ENCODE results near the gene HBB. TPM values are rescaled to one million over a fixed set of nuclear protein-coding genes. Genes with fewer than 3 reads are reported as not detected.
"Not testable (repeated sequence)": the region's sequence is repeated elsewhere in the genome, so short reads cannot be mapped to it uniquely, and the experiment has no call there.

The HBB gene
- not detected in 2 replicates for total RNA-seq (2014; rRNA removed; shearing (Covaris generic))

GRCh38 chr11:5226732-5227310, at the start of gene HBB:
HBB (minus strand) TSS chr11:5227071; CDS start chr11:5227021, 50 bp downstream.
- DNase-seq (ENCODE audit: low read depth): no peak

- DNase-seq (ENCODE audit: low read depth): no peak
These were observed 48.7 kb upstream of the HBB start for GRCh38 chr11:5275369-5276110.

GRCh38 chr11:5274395-5274794, 47.5 kb upstream of the HBB start:
- DNase-seq (ENCODE audit: low read depth): no peak

GRCh38 chr11:5272395-5273017, 45.6 kb upstream of the HBB start:
- no peak for DNase-seq (ENCODE audit: low read depth)

- DNase-seq (ENCODE audit: low read depth): no peak
These were observed 42.9 kb upstream of the HBB start, which contains the start of gene HBE1 for GRCh38 chr11:5269715-5270147. HBE1 (minus strand) TSS chr11:5269945; CDS start chr11:5269890, 55 bp downstream.

GRCh38 chr11:5267033-5267563, 40.2 kb upstream of the HBB start:
- DNase-seq (ENCODE audit: low read depth): no peak

GRCh38 chr11:5266609-5267008, 39.7 kb upstream of the HBB start:
- no peak for DNase-seq (ENCODE audit: low read depth)

GRCh38 chr11:5265832-5266231, 39.0 kb upstream of the HBB start:
- no peak for DNase-seq (ENCODE audit: low read depth)

GRCh38 chr11:5258543-5259262, 31.8 kb upstream of the HBB start:
- DNase-seq (ENCODE audit: low read depth): peak; percentile 73

GRCh38 chr11:5257296-5257695, 30.4 kb upstream of the HBB start:
- no peak for DNase-seq (ENCODE audit: low read depth)

GRCh38 chr11:5254646-5255413, 28.0 kb upstream of the HBB start, which contains the start of gene HBG2:
HBG2 (minus strand) TSS chr11:5254781; CDS start chr11:5254728, 53 bp downstream.
- not testable (repeated sequence) for DNase-seq (ENCODE audit: low read depth)

GRCh38 chr11:5254023-5254422, 27.2 kb upstream of the HBB start:
- DNase-seq (ENCODE audit: low read depth): not testable (repeated sequence)

GRCh38 chr11:5253440-5253839, 26.6 kb upstream of the HBB start:
- not testable (repeated sequence) for DNase-seq (ENCODE audit: low read depth)

GRCh38 chr11:5252919-5253265, 26.0 kb upstream of the HBB start:
- no peak for DNase-seq (ENCODE audit: low read depth)

- DNase-seq (ENCODE audit: low read depth): no peak
These were observed 25.5 kb upstream of the HBB start for GRCh38 chr11:5252192-5252918.

- no peak for DNase-seq (ENCODE audit: low read depth)
These were observed 24.9 kb upstream of the HBB start for GRCh38 chr11:5251746-5252145.

GRCh38 chr11:5250543-5251204, 23.8 kb upstream of the HBB start:
- DNase-seq (ENCODE audit: low read depth): no peak

GRCh38 chr11:5249807-5250396, 23.0 kb upstream of the HBB start, which contains the start of gene HBG1:
HBG1 (minus strand) TSS chr11:5249857; CDS start chr11:5249804, 53 bp downstream.
- not testable (repeated sequence) for DNase-seq (ENCODE audit: low read depth)

- DNase-seq (ENCODE audit: low read depth): not testable (repeated sequence)
These were observed 21.6 kb upstream of the HBB start for GRCh38 chr11:5248498-5248897.
